ENCODE data around the gene FGF9.

DNA sequence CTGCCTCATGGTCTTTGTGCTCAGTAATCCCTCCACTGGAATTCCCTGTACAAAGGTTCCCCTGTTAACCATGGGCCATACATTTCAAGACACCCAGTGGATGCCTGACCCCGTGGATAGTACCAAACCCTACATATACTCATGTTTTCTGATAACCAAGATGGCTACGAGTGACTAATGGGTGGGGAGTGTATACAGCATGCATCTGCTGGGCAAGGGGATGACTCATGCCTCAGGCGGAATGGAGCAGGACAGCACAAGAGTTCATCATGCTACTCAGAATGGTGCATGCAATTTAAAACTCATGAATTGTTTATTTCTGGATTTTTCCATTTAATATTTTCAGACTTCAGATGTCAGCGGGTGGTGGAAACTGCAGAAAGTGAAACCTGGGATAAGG, 13.3 kb upstream of the FGF9 start:
- no peak for TF ChIP-seq MYC (IDR thresholded peaks at IDR 0.05; ENCODE audit: borderline replicate concordance, low read length)
- no peak for TF ChIP-seq EP300 (IDR thresholded peaks at IDR 0.05)
- TF ChIP-seq RAD21 (conservative IDR thresholded peaks at IDR 0.05 in 1 of 2, IDR thresholded peaks at IDR 0.05 in 1 of 2), result no peak
- no peak for TF ChIP-seq POLR2A (IDR thresholded peaks at IDR 0.05; ENCODE audit: low read length)
- no peak for TF ChIP-seq SREBF2 (IDR thresholded peaks at IDR 0.05)
- TF ChIP-seq, protein P1, sequence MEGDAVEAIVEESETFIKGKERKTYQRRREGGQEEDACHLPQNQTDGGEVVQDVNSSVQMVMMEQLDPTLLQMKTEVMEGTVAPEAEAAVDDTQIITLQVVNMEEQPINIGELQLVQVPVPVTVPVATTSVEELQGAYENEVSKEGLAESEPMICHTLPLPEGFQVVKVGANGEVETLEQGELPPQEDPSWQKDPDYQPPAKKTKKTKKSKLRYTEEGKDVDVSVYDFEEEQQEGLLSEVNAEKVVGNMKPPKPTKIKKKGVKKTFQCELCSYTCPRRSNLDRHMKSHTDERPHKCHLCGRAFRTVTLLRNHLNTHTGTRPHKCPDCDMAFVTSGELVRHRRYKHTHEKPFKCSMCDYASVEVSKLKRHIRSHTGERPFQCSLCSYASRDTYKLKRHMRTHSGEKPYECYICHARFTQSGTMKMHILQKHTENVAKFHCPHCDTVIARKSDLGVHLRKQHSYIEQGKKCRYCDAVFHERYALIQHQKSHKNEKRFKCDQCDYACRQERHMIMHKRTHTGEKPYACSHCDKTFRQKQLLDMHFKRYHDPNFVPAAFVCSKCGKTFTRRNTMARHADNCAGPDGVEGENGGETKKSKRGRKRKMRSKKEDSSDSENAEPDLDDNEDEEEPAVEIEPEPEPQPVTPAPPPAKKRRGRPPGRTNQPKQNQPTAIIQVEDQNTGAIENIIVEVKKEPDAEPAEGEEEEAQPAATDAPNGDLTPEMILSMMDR (IDR thresholded peaks at IDR 0.05), result no peak
- TF ChIP-seq, protein P2, sequence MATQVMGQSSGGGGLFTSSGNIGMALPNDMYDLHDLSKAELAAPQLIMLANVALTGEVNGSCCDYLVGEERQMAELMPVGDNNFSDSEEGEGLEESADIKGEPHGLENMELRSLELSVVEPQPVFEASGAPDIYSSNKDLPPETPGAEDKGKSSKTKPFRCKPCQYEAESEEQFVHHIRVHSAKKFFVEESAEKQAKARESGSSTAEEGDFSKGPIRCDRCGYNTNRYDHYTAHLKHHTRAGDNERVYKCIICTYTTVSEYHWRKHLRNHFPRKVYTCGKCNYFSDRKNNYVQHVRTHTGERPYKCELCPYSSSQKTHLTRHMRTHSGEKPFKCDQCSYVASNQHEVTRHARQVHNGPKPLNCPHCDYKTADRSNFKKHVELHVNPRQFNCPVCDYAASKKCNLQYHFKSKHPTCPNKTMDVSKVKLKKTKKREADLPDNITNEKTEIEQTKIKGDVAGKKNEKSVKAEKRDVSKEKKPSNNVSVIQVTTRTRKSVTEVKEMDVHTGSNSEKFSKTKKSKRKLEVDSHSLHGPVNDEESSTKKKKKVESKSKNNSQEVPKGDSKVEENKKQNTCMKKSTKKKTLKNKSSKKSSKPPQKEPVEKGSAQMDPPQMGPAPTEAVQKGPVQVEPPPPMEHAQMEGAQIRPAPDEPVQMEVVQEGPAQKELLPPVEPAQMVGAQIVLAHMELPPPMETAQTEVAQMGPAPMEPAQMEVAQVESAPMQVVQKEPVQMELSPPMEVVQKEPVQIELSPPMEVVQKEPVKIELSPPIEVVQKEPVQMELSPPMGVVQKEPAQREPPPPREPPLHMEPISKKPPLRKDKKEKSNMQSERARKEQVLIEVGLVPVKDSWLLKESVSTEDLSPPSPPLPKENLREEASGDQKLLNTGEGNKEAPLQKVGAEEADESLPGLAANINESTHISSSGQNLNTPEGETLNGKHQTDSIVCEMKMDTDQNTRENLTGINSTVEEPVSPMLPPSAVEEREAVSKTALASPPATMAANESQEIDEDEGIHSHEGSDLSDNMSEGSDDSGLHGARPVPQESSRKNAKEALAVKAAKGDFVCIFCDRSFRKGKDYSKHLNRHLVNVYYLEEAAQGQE (IDR thresholded peaks at IDR 0.05), result no peak
- TF ChIP-seq CEBPB (IDR thresholded peaks at IDR 0.05), result no peak
- TF ChIP-seq, protein P3, sequence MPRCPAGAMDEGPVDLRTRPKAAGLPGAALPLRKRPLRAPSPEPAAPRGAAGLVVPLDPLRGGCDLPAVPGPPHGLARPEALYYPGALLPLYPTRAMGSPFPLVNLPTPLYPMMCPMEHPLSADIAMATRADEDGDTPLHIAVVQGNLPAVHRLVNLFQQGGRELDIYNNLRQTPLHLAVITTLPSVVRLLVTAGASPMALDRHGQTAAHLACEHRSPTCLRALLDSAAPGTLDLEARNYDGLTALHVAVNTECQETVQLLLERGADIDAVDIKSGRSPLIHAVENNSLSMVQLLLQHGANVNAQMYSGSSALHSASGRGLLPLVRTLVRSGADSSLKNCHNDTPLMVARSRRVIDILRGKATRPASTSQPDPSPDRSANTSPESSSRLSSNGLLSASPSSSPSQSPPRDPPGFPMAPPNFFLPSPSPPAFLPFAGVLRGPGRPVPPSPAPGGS (IDR thresholded peaks at IDR 0.05), result no peak
- TF ChIP-seq HOXA7 (CRISPR knock-in tag; IDR thresholded peaks at IDR 0.05), result no peak
- no peak for TF ChIP-seq ESRRA (IDR thresholded peaks at IDR 0.05; ENCODE audit: borderline replicate concordance, low read length)
- TF ChIP-seq HDAC2 (IDR thresholded peaks at IDR 0.05), result no peak
- TF ChIP-seq, protein P4, sequence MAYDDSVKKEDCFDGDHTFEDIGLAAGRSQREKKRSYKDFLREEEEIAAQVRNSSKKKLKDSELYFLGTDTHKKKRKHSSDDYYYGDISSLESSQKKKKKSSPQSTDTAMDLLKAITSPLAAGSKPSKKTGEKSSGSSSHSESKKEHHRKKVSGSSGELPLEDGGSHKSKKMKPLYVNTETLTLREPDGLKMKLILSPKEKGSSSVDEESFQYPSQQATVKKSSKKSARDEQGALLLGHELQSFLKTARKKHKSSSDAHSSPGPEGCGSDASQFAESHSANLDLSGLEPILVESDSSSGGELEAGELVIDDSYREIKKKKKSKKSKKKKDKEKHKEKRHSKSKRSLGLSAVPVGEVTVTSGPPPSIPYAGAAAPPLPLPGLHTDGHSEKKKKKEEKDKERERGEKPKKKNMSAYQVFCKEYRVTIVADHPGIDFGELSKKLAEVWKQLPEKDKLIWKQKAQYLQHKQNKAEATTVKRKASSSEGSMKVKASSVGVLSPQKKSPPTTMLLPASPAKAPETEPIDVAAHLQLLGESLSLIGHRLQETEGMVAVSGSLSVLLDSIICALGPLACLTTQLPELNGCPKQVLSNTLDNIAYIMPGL (CRISPR knock-in tag; IDR thresholded peaks at IDR 0.05; ENCODE audit: borderline replicate concordance), result no peak

Measured in A549 (cell line).